ENCODE data around the gene RIMKLB.
A peak's percentile ranks its signal among the peaks of the same experiment; 100 is the strongest.
"Not testable (repeated sequence)": the region's sequence is repeated elsewhere in the genome, so short reads cannot be mapped to it uniquely, and the experiment has no call there.

RIMKLB gene

GRCh38 chr12:8820676-8821407 lies 123.1 kb downstream of the RIMKLB start:
- DNase-seq = not testable (repeated sequence)

GRCh38 chr12:8821591-8821990 lies 123.8 kb downstream of the RIMKLB start:
- DNase-seq = no peak

DNA sequence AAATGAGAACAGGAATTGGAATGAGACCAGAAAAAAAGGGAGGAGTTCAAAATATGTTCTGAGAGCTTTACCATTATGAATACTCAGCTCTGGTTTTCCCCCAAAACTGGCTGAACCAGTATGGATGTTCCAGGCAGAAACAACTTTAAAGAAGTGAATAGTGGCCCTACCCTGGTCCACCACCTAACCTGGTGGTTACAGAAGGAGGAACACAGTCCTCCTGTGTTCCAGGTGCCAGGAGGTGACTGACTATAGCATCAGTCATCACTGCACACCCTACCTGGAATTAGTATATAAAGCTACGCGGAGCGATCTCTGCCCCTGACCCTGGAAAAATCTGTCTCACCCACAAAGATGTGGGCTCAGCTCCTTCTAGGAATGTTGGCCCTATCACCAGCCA lies 124.5 kb downstream of the RIMKLB start, which contains the start of gene A2ML1:
TSS of gene A2ML1 (plus strand) at position 324 of the 400 bp plus-strand sequence. CDS start at position 355, 31 bp downstream.
- no peak for DNase-seq

DNA sequence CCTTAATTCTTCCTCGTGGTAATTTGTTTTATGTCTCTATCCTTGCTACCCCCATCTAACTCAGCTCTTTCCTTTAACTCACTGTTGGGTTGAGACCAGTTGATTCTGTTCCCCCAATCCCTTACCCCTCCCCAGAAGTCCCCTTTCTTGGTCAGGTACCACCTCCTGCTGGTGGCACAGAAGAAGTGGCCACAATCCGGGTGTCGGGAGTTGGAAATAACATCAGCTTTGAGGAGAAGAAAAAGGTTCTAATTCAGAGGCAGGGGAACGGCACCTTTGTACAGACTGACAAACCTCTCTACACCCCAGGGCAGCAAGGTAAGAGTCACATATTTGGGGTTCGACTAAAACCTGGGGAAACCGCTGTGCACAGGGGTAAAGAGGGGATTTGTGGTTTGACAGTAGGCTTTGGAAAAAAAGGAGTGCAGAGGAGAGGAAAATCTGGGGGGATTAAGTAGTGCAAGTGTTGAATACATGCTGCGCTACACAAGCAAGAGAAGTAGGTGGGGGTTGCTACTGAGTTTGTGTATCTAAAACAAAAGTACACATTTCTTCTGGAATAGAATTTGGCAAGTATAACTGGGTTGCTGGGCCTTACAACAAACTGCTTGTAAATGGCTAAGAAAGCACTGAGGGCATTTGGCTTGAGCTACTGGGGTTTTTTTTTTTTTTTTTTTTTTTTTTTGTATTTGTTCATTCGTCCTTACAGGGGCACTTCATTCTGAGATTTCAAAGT lies 125.9 kb downstream of the RIMKLB start:
- peak; percentile 7 for DNase-seq

DNA sequence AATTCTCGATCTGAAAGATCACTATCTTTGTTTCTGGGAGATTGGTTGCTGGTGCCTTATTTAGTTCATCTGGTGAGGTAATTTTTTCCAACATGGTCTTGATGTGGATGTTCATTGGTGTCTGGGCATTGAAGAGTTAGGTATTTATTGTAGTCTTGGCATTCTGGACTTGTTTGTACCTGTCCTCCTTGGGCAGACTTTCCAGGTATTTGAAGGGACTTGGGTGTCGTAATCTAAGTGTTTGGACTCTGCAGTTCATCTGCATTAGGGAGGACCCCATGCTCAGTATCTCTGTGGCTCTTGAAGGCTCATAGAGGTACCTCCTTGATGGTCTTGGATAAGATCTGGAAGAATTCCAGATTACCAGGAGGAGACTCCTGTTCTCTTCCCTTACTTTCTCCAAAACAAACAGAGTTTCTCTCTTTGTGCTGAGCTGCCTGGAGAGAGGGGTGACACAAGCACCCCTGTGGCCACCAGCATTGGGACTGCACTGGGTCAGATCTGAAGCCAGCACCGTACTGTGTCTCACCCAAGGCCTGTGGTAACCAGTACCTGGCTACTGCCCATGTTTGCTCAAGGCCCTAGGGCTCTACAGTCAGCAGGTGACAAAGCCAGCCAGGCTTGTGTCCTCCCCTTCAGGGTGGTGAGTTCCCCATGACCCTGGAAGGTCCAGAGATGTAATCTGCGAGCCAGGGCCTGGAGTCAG lies 129.9 kb downstream of the RIMKLB start:
- DNase-seq = no peak

DNA sequence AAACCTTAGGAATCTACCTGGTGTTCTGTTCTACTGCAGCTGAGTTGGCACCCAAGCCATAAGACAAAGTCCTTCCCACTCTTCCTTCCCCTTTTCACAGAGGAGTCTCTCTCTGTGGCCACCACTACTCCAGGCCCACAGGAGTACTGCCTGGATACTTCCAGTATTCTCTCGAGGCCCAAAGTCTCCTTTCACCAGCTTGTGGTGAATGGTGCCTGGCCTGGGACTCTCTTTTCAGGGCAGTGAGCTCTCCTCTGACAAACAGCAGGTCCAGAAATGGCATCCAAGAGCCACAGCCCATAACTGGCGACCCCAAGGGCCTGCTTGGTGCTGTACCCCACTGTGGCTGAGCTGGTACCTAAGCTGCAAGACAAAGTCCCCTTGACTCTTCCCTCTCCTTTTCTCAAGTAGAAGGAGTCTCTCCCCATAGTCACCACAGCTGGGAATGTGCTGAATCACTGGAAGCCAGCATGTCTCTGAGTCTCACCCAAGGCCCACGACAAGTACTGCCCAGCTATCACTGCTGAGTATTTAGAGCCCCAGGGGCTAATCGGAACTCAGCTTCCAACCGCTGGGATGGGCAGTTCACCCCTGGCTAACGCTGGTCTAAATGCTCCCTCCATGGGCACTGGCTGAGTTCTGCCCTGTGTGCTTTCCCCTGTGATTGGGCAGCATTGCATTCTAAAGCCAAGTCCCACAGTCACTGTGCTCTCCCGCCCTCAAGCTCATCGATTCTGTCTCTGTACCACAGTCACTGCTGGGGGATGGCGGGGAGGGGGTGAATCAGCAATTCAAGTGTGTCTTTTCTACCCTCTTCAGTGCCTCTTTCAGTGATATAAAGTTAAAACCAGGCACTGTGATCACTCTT lies 130.7 kb downstream of the RIMKLB start:
- no peak for DNase-seq

GRCh38 chr12:8829125-8829518 lies 131.3 kb downstream of the RIMKLB start:
- no peak for DNase-seq

DNA sequence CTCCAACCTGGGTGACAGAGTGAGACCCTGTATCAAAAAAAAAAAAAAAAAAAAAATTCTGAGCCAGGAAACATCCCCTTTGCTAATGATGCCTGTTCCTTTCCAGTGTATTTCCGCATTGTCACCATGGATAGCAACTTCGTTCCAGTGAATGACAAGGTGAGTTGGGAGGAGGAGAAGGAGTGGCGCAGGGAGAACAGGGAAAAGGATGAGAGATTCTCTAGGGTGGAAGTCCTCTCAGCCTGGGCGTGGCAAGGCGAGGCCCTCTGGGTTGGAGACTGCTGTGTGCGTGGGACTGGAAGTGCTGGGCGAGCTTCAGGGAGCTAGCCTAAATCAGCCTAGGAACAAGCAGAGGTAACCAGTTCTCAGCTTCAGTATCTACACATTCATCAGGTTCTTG lies 131.8 kb downstream of the RIMKLB start:
- no peak for DNase-seq

- no peak for DNase-seq
Observed at GRCh38 chr12:8831116-8831515, 133.3 kb downstream of the RIMKLB start.

DNA sequence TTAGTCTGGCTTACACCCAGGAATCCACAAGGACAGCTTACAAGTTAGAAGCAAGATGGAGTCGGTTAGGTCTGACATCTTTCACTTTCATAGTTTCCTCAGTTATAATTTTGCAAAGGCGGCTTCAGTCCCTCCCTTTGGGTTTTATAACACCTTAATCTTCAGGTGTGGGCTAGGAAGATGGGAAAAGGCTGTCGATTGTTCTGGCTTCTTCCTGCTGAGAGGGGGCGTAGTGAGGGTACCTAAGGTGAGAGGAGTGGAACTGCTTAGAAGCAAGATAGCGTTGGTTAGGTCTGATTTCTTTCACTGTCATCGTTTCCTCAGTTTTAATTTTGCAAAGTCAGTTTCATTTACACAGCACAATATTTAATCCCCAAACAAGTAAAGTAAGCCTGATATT lies 134.7 kb downstream of the RIMKLB start:
- DNase-seq = no peak

Data from CD4-positive, alpha-beta T cell treated with Interleukin-17A for 1 hour (primary cell).